ENCODE measurements around the gene ZBTB40. TPM values are rescaled to one million over a fixed set of nuclear protein-coding genes. Genes with fewer than 3 reads are reported as not detected.

The ZBTB40 gene, protein sequence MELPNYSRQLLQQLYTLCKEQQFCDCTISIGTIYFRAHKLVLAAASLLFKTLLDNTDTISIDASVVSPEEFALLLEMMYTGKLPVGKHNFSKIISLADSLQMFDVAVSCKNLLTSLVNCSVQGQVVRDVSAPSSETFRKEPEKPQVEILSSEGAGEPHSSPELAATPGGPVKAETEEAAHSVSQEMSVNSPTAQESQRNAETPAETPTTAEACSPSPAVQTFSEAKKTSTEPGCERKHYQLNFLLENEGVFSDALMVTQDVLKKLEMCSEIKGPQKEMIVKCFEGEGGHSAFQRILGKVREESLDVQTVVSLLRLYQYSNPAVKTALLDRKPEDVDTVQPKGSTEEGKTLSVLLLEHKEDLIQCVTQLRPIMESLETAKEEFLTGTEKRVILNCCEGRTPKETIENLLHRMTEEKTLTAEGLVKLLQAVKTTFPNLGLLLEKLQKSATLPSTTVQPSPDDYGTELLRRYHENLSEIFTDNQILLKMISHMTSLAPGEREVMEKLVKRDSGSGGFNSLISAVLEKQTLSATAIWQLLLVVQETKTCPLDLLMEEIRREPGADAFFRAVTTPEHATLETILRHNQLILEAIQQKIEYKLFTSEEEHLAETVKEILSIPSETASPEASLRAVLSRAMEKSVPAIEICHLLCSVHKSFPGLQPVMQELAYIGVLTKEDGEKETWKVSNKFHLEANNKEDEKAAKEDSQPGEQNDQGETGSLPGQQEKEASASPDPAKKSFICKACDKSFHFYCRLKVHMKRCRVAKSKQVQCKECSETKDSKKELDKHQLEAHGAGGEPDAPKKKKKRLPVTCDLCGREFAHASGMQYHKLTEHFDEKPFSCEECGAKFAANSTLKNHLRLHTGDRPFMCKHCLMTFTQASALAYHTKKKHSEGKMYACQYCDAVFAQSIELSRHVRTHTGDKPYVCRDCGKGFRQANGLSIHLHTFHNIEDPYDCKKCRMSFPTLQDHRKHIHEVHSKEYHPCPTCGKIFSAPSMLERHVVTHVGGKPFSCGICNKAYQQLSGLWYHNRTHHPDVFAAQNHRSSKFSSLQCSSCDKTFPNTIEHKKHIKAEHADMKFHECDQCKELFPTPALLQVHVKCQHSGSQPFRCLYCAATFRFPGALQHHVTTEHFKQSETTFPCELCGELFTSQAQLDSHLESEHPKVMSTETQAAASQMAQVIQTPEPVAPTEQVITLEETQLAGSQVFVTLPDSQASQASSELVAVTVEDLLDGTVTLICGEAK
- total RNA-seq: 10 to 100 TPM; 25.7 to 38.0 (median 32.5) TPM

DNA sequence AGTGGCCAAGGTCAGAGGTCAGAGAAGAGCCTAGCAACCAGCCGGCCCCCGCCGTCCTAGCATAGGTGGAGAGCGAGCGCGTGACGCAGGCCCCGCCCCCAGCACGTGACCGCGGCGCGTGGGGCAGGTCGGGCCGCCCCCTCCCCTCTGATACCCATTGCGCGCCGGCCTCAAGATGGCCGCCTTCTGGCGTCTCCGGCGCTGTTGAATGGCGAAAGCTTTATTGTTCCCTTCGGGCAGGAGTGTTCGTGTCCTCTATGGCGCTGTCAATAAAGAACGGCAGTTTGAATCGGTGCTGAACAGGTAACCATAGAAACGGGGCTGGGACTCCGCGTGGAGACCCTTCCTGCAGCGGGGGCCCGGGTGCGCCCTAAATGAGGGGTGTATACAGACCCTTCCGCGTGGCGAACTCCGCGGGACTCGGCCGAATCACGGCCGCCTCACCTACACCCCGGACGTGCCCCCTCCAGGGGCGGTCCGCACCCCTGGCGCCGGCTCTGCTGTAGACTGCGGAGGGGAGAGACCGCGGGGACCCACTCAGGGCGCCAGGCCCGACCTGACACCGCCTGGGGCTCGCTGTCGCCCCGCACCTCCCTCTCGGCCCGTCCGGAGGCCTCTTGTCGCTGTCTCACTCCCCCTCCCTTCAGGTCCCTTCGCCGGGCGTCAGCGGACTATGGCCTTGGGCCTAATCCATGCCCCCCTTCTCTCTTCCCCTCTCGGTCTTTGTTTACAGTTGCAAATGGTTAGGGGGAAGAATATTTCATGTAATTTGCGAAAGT lies at the start of gene ZBTB40:
TSS of gene ZBTB40 (plus strand) at position 150 of the 779 bp plus-strand sequence. CDS start 38,098 bp downstream, outside the sequence.
- Histone ChIP-seq H3K36me3 (no peaks in the 10 kb centered on the region), H3K27ac (peak within 1 kb of the TSS; percentile 89 to 96 (median 92)), H3K4me3 (peak within 1 kb of the TSS; percentile 79 to 92 (median 86)), H3K4me1 (peaks cover 0 to 13% (median 2%) of the 10 kb centered on the region in 4 donors), H3K27me3 (no peaks in the 10 kb centered on the region), H3K9me3 (no peaks in the 10 kb centered on the region)
- no peak for TF ChIP-seq POLR2A (IDR thresholded peaks at IDR 0.05)
- TF ChIP-seq, protein P1, sequence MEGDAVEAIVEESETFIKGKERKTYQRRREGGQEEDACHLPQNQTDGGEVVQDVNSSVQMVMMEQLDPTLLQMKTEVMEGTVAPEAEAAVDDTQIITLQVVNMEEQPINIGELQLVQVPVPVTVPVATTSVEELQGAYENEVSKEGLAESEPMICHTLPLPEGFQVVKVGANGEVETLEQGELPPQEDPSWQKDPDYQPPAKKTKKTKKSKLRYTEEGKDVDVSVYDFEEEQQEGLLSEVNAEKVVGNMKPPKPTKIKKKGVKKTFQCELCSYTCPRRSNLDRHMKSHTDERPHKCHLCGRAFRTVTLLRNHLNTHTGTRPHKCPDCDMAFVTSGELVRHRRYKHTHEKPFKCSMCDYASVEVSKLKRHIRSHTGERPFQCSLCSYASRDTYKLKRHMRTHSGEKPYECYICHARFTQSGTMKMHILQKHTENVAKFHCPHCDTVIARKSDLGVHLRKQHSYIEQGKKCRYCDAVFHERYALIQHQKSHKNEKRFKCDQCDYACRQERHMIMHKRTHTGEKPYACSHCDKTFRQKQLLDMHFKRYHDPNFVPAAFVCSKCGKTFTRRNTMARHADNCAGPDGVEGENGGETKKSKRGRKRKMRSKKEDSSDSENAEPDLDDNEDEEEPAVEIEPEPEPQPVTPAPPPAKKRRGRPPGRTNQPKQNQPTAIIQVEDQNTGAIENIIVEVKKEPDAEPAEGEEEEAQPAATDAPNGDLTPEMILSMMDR (IDR thresholded peaks at IDR 0.05): peak in 1 of 6 experiments; percentile 13
- DNase-seq: peak; percentile 95 to 98 (median 96)

DNA sequence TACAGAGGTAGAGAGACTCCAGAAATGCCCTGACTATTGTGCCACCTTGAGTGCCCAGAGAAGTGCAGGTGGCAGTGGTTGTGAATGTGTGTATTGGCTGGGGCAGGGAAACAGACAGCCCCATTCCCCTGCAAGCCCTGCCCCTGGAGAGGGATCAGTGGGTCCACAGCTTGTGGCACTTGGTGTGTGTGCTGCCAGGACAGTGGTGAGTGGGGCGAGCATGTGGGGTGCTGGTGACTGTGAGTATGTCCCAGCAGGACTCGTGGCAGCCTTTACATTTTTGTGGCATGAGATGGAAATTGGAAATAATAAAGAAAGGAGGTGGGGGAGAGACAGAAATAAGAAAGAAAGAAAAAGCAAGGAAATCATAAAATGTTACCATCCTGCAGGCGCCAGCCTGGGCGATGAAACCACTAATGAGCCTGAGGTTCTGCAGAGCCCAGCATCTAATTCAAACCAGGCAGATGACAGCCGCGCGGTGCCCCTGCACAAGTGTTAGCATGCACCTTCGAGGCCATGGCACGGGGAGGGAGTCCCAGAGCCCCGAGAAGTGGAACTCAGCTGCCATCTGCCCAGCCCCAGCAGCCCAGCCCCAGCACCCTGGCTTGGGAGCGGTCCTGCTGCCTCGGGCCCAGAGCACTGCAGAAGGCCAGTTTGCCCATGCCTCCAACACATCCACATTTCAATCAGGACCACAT lies 49.1 kb upstream of the ZBTB40 start:
- Histone ChIP-seq H3K9me3 (no peaks in the 10 kb centered on the region), H3K4me1 (no peaks in the 10 kb centered on the region), H3K27me3 (no peaks in the 10 kb centered on the region), H3K27ac (no peak overlapping the region), H3K4me3 (no peak overlapping the region), H3K36me3 (no peaks in the 10 kb centered on the region)
- DNase-seq: no peak
- TF ChIP-seq, protein P1 (IDR thresholded peaks at IDR 0.05): no peak
- TF ChIP-seq POLR2A (IDR thresholded peaks at IDR 0.05): no peak

DNA sequence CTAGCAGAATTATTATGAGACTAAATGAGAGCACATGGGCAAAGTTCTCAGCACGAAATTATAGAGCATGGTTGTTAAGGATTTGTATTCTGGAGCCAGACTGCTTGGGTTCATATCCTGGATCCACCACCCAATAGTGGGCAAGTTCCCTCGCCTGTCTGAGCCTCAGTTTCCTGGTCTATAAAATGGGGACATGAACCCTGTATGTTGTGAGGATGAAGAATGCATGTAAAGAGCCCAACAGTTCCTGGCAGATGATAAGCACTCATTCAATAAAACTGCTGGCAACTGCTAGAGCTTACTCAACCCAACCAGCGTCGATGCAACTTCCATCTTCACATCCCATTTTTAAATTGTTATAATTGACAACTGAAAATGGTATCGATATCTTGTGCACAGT lies 47.2 kb upstream of the ZBTB40 start:
- TF ChIP-seq, protein P1 (IDR thresholded peaks at IDR 0.05): no peak
- no peak for TF ChIP-seq POLR2A (IDR thresholded peaks at IDR 0.05)
- no peaks in the 10 kb centered on the region for H3K36me3 ChIP-seq
- no peaks in the 10 kb centered on the region for H3K9me3 ChIP-seq
- no peaks in the 10 kb centered on the region for H3K4me1 ChIP-seq
- H3K27me3 ChIP-seq: no peaks in the 10 kb centered on the region
- no peak overlapping the region for H3K27ac ChIP-seq
- no peak for DNase-seq
- H3K4me3 ChIP-seq: no peak overlapping the region

DNA sequence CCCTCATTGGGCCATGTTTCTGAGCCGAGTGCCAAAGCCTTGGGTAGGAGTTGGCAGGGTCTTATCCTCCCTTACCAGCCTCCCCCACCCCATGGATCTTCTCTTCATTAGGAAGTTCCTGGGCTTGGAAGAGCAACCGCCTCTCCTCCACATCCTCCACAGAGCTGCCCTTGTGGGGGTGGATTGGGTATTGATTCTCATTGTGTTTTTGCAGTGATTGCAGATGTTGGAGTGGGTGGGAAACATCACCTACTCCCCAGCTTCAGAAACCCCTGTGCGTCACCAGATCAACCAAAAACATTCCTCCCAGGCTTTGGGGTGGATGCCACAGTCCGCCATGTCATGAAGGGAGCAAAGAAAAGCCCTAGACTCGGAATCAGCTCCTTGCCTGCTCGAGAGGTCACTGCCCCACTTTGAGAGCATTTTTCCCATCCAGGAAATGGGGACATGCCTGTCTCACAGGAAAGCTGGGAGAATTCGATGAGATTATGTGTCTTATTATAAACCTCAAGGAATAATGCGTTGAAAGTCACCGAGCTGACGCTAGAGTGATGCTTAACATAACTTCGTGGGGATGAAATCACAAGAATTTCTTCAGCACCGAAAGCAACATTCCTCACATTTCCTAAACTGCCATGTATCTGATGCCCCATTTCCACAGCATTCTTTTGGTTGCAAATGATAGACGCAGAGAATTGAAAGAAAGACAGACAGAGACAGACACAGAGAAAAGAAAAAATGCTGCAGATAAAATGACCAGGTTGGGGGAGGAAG lies 44.7 kb upstream of the ZBTB40 start:
- Histone ChIP-seq H3K27me3 (no peaks in the 10 kb centered on the region), H3K36me3 (no peaks in the 10 kb centered on the region), H3K4me1 (no peaks in the 10 kb centered on the region), H3K9me3 (no peaks in the 10 kb centered on the region), H3K4me3 (no peak overlapping the region), H3K27ac (no peak overlapping the region)
- TF ChIP-seq, protein P1 (IDR thresholded peaks at IDR 0.05): no peak
- TF ChIP-seq POLR2A (IDR thresholded peaks at IDR 0.05): no peak
- no peak for DNase-seq

Data from Peyer's patch (tissue), 4 donors.